Panc1 (cell line): ENCODE data around the gene YOD1.

Experiments
- POLR2AphosphoS5 ChIP-seq: IDR thresholded peaks from 2 replicates; pipeline ENCODE4 v1.6.1; 2012; ENCODE audit warnings: mild to moderate bottlenecking, low read depth, low read length, moderate library complexity
- TCF7L2 ChIP-seq: IDR thresholded peaks from 2 replicates; pipeline ENCODE4 v1.6.1; 2011; ENCODE audit warnings: mild to moderate bottlenecking, low read depth, low read length, inconsistent platforms
- TF ChIP-seq, protein P1 (sequence below): fragments of 450-650 bp; IDR thresholded peaks from 2 replicates; pipeline ENCODE4 v1.5.1; 2017; ENCODE audit warnings: mild to moderate bottlenecking
- TF ChIP-seq, protein P2 (sequence below), 2 experiments: IDR thresholded peaks; 2 replicates each; pipeline ENCODE4 v1.6.1; 2011 to 2012; ENCODE audit warnings: low read depth in 2 of 2, control low read depth in 1 of 2, low read length in 1 of 2, mild to moderate bottlenecking in 1 of 2, moderate library complexity in 1 of 2; ENCODE audit not compliant: insufficient read depth in 1 of 2

DNA sequence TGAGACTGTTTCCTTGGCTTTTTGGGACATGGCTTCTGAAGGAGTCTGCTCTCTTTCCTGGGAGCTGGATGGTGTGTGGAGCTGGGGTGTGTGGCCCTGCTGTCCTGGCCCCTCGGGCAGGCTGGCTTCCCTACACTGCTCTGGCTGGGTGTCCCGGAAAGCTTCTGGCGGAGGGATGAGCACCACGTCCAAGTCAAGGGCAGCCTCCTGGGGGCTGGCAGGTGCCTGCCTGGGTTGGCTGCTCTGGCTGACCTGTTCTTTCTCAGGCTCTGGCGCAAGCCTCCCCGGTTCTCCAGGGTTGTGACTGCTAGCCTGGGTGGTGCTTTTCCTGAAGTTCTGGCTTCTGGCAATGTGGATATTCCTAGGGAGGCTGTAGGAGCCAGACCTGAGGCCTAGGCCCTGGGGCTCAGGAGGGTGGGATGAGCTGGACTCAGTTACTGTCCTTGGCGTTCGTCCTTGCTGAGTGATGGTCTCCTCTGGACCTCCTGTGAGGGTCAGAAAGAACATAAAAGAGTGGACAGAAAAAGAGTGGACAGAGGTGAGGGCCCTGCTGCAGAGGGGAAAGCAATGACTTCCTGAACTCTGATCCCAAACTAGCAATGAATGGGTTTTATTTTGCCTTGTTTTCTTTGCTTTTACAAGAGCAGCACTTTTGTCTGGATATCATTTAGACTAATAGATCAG is 27.9 kb downstream of the YOD1 start:
- TF ChIP-seq, protein P1, sequence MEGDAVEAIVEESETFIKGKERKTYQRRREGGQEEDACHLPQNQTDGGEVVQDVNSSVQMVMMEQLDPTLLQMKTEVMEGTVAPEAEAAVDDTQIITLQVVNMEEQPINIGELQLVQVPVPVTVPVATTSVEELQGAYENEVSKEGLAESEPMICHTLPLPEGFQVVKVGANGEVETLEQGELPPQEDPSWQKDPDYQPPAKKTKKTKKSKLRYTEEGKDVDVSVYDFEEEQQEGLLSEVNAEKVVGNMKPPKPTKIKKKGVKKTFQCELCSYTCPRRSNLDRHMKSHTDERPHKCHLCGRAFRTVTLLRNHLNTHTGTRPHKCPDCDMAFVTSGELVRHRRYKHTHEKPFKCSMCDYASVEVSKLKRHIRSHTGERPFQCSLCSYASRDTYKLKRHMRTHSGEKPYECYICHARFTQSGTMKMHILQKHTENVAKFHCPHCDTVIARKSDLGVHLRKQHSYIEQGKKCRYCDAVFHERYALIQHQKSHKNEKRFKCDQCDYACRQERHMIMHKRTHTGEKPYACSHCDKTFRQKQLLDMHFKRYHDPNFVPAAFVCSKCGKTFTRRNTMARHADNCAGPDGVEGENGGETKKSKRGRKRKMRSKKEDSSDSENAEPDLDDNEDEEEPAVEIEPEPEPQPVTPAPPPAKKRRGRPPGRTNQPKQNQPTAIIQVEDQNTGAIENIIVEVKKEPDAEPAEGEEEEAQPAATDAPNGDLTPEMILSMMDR = no peak
- TF ChIP-seq, protein P2, sequence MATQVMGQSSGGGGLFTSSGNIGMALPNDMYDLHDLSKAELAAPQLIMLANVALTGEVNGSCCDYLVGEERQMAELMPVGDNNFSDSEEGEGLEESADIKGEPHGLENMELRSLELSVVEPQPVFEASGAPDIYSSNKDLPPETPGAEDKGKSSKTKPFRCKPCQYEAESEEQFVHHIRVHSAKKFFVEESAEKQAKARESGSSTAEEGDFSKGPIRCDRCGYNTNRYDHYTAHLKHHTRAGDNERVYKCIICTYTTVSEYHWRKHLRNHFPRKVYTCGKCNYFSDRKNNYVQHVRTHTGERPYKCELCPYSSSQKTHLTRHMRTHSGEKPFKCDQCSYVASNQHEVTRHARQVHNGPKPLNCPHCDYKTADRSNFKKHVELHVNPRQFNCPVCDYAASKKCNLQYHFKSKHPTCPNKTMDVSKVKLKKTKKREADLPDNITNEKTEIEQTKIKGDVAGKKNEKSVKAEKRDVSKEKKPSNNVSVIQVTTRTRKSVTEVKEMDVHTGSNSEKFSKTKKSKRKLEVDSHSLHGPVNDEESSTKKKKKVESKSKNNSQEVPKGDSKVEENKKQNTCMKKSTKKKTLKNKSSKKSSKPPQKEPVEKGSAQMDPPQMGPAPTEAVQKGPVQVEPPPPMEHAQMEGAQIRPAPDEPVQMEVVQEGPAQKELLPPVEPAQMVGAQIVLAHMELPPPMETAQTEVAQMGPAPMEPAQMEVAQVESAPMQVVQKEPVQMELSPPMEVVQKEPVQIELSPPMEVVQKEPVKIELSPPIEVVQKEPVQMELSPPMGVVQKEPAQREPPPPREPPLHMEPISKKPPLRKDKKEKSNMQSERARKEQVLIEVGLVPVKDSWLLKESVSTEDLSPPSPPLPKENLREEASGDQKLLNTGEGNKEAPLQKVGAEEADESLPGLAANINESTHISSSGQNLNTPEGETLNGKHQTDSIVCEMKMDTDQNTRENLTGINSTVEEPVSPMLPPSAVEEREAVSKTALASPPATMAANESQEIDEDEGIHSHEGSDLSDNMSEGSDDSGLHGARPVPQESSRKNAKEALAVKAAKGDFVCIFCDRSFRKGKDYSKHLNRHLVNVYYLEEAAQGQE (IDR thresholded peaks at IDR 0.05; ENCODE audit: insufficient read depth in 1 of 2, low read depth in 2 of 2, low read length in 1 of 2) = no peak
- TF ChIP-seq POLR2AphosphoS5 (no peak), TCF7L2 (no peak)
